Prostate gland (tissue), 2 donors: ENCODE data around the gene TULP3. TPM values are rescaled to one million over a fixed set of nuclear protein-coding genes. Genes with fewer than 3 reads are reported as not detected.
A peak's percentile ranks its signal among the peaks of the same experiment; 100 is the strongest.
"Not testable (repeated sequence)": the region's sequence is repeated elsewhere in the genome, so short reads cannot be mapped to it uniquely, and the experiment has no call there.

Experiments used
- DNase-seq: peaks from one replicate; pipeline ENCODE4 v3.0.0-alpha.2; 2019; ENCODE audit warnings: low spot score
- H3K27ac ChIP-seq, 2 donors: fragments of 200-600 bp; sonication (generic); 2 replicates each; pipeline ENCODE4 v1.5.1; 2017 to 2019
- H3K27me3 ChIP-seq: fragments of 200-600 bp; sonication (generic); replicated peaks from 2 replicates; pipeline ENCODE4 v1.5.1; 2019; ENCODE audit not compliant: insufficient read depth
- H3K36me3 ChIP-seq, 2 donors: fragments of 200-600 bp; sonication (generic); 1 replicate in 1 of 2; 2 replicates in 1 of 2; pipeline versions ENCODE4 v1.5.1 to v1.8.1; 2017 to 2019
- H3K4me1 ChIP-seq: fragments of 200-600 bp; sonication (generic); replicated peaks from 2 replicates; pipeline ENCODE4 v1.5.1; 2019
- H3K4me3 ChIP-seq, 2 donors: fragments of 200-600 bp; sonication (generic); 2 replicates each; pipeline ENCODE4 v1.5.1; 2017 to 2019
- H3K9me3 ChIP-seq: fragments of 200-600 bp; sonication (generic); 2 replicates; pipeline ENCODE4 v1.5.1; 2017
- CTCF ChIP-seq, 4 experiments: fragments of 200-600 bp in 2 of 4; fragments of 450-650 bp in 2 of 4; sonication (generic) in 2 of 4; IDR thresholded peaks; 1 replicate in 3 of 4; 2 replicates in 1 of 4; pipeline ENCODE4 v1.5.1; 2016 to 2019; ENCODE audit warnings: antibody characterized with exemption in 4 of 4, mild to moderate bottlenecking in 2 of 4, moderate library complexity in 2 of 4
- POLR2A ChIP-seq: fragments of 450-650 bp; IDR thresholded peaks from one replicate; pipeline ENCODE4 v1.6.1; 2016; ENCODE audit warnings: antibody characterized with exemption, mild to moderate bottlenecking
- POLR2AphosphoS5 ChIP-seq: sonication (generic); formaldehyde crosslinking; IDR thresholded peaks from one replicate; pipeline ENCODE4 v1.6.1; 2017; ENCODE audit warnings: antibody characterized with exemption
- WGBS: methylation state at CpG from one replicate; pipeline ENCODE4 v1.1.5; 2018; 5-methylcytosine and 5-hydroxymethylcytosine counted together
- intact Hi-C: fragments of 100-400 bp; cut with DNase I; formaldehyde crosslinking; loops from one replicate; pipeline ENCODE4 v1.14.2; 2022
- total RNA-seq, 2 donors: library from RNA; depleted of rRNA; stranded (reverse); fragments of >200 nt; gene quantifications; one replicate each; pipeline ENCODE4 v1.1.0, GENCODE V29; 2016

The TULP3 gene
- total RNA-seq, 2 donors from 2014 or later: 15.2 to 22.2 TPM

GRCh38 chr12:2862876-2863275 lies 27.8 kb upstream of the TULP3 start:
- no peak for TF ChIP-seq CTCF (IDR thresholded peaks at IDR 0.05)
- TF ChIP-seq POLR2AphosphoS5: no peak
- no peak for TF ChIP-seq POLR2A
- Histone ChIP-seq H3K4me1 (no peaks in the 10 kb centered on the region), H3K27me3 (no peaks in the 10 kb centered on the region), H3K4me3 (no peak overlapping the region), H3K27ac (no peak overlapping the region), H3K36me3 (no peaks in the 10 kb centered on the region), H3K9me3 (no peaks in the 10 kb centered on the region)
- WGBS: 91% methylated on average over 7 of the region's 7 CpGs
- intact Hi-C loops: no loop called here
- DNase-seq: no peak

GRCh38 chr12:2863402-2863801 lies 27.3 kb upstream of the TULP3 start:
- H3K4me3 ChIP-seq, H3K9me3 ChIP-seq, H3K36me3 ChIP-seq, intact Hi-C loops, H3K27ac ChIP-seq, H3K27me3 ChIP-seq, H3K4me1 ChIP-seq, DNase-seq: not testable (repeated sequence)
- 92% methylated on average over 7 of the region's 7 CpGs for WGBS

- Histone ChIP-seq H3K4me3 (no peak overlapping the region), H3K4me1 (no peaks in the 10 kb centered on the region), H3K27ac (no peak overlapping the region), H3K36me3 (no peaks in the 10 kb centered on the region), H3K27me3 (no peaks in the 10 kb centered on the region), H3K9me3 (no peaks in the 10 kb centered on the region)
- DNase-seq: no peak
- 91% methylated on average over 9 of the region's 9 CpGs for WGBS
- intact Hi-C loops: no loop called here
- TF ChIP-seq POLR2A (no peak), CTCF (IDR thresholded peaks at IDR 0.05) (no peak), POLR2AphosphoS5 (no peak)
Measured at GRCh38 chr12:2864198-2864597, 26.5 kb upstream of the TULP3 start.

GRCh38 chr12:2868986-2869632 lies 21.6 kb upstream of the TULP3 start:
- whole genome bisulfite sequencing: 90% methylated on average over 9 of the region's 9 CpGs
- H3K36me3 ChIP-seq, H3K27ac ChIP-seq, H3K27me3 ChIP-seq, intact Hi-C loops, DNase-seq, H3K4me1 ChIP-seq, H3K9me3 ChIP-seq, H3K4me3 ChIP-seq: not testable (repeated sequence)

GRCh38 chr12:2876431-2877046 lies 14.2 kb upstream of the TULP3 start:
- TF ChIP-seq POLR2AphosphoS5 (no peak), CTCF (IDR thresholded peaks at IDR 0.05) (no peak), POLR2A (no peak)
- DNase-seq: no peak
- peak overlapping the region; percentile 95 to 97 for H3K27ac ChIP-seq
- intact Hi-C loops: no loop called here
- H3K4me3 ChIP-seq: peak overlapping the region; percentile 72 to 73
- no peaks in the 10 kb centered on the region for H3K36me3 ChIP-seq
- H3K9me3 ChIP-seq: no peaks in the 10 kb centered on the region
- peaks cover 4% of the 10 kb centered on the region for H3K4me1 ChIP-seq
- no peaks in the 10 kb centered on the region for H3K27me3 ChIP-seq
- WGBS: 4% methylated on average over 36 of the region's 38 CpGs
